Measurements from ENCODE around the gene STIP1. TPM values are rescaled to one million over a fixed set of nuclear protein-coding genes. Genes with fewer than 3 reads are reported as not detected.

STIP1 gene
- total and polyA plus RNA-seq, 2 of the 8 experiments (the other 6 are each of a cell fraction or from before 2014, with no cell fraction given), result 140 to 329 TPM

- no peak overlapping the region for H3K23ac ChIP-seq (ENCODE audit: insufficient read length)
- H3K9me3 ChIP-seq (ENCODE audit: insufficient read depth in 2 of 2, low read depth in 1 of 2, low read length in 1 of 2), result no peaks in the 10 kb centered on the region
- H3K4me3 ChIP-seq (ENCODE audit: extremely low read depth in 1 of 4, insufficient read depth in 2 of 4, low read depth in 3 of 4, low read length in 4 of 4), result no peak overlapping the region
- no peak overlapping the region for H2AFZ ChIP-seq (ENCODE audit: low read length)
- no peak overlapping the region for H3K56ac ChIP-seq (replicated peaks; ENCODE audit: insufficient read length, low read depth, low read length)
- H3K9ac ChIP-seq (replicated peaks in 1 of 4; ENCODE audit: extremely low read depth in 1 of 4, low read depth in 3 of 4, low read length in 3 of 4), result no peak overlapping the region
- H3K27me3 ChIP-seq (replicated peaks in 1 of 4; ENCODE audit: control insufficient read depth in 3 of 4, extremely low read depth in 1 of 4, insufficient read depth in 3 of 4, low read length in 3 of 4), result peaks cover 0 to 4% (median 0%) of the 10 kb centered on the region in 4 experiments; a peak in 3 of 7 replicates
- H3K36me3 ChIP-seq (ENCODE audit: control insufficient read depth in 2 of 4, insufficient read depth in 4 of 4, low read length in 3 of 4), result 0 out of 8 replicates have a peak, but pooled peaks cover 0 to 3% (median 0%) of the 10 kb centered on the region in 4 experiments
- no peak overlapping the region for H2BK15ac ChIP-seq (ENCODE audit: low read length)
- no peak overlapping the region for H3K14ac ChIP-seq (ENCODE audit: insufficient read length)
- peaks cover 2 to 12% (median 8%) of the 10 kb centered on the region in 4 experiments; a peak in 5 of 7 replicates for H3K4me1 ChIP-seq (replicated peaks in 1 of 4; ENCODE audit: control insufficient read depth in 3 of 4, insufficient read depth in 4 of 4, low read length in 3 of 4)
- WGBS, 2 experiments (ENCODE audit: extremely low coverage in 1 of 2, insufficient coverage in 1 of 2, insufficient read length in 1 of 2, insufficient replicate concordance in 2 of 2, low coverage in 1 of 2, low lambda C conversion rate in 2 of 2, missing lambda C conversion rate in 1 of 2), result 94% methylated on average over 17 of the region's 17 CpGs; no CpG with 5 or more reads in 1 of the 2 experiments
- no peak overlapping the region for H4K8ac ChIP-seq (ENCODE audit: extremely low read depth, insufficient read depth, low read length)
- no peak overlapping the region for H2BK12ac ChIP-seq (ENCODE audit: low read depth, low read length)
- DNase-seq (ENCODE audit: low read depth in 1 of 2, low spot score in 2 of 2), result no peak
- H3K23me2 ChIP-seq (ENCODE audit: low read depth, low read length), result no peaks in the 10 kb centered on the region
- no peak overlapping the region for H3K18ac ChIP-seq (ENCODE audit: extremely low read depth, low read length)
- H4K91ac ChIP-seq (replicated peaks; ENCODE audit: insufficient read length, low read length), result no peak overlapping the region
- H3K79me2 ChIP-seq (ENCODE audit: control insufficient read depth in 1 of 2, insufficient read depth in 2 of 2, low read length in 2 of 2), result no peaks in the 10 kb centered on the region; a peak in 1 of 4 replicates
- no peaks in the 10 kb centered on the region for H3K79me1 ChIP-seq (ENCODE audit: low read depth, low read length)
- no peak overlapping the region for H3K4ac ChIP-seq (replicated peaks; ENCODE audit: insufficient read length, low read depth, low read length)
- FAIRE-seq, result no peak
- ChIA-PET CTCF (ENCODE audit: partially characterized antibody) (interaction anchor here (1.0 to 1.3 kb wide), 2 partner anchors 9 to 27 kb away, joined by 3 read pairs; no protein-coding TSS in a partner anchor), POLR2A (ENCODE audit: partially characterized antibody) (no interaction called here)
- no peak overlapping the region for H3K27ac ChIP-seq (ENCODE audit: low read depth, low read length)
- H2AK5ac ChIP-seq (ENCODE audit: low read depth, low read length), result no peak overlapping the region
- H2BK120ac ChIP-seq (replicated peaks; ENCODE audit: low read depth, low read length), result no peak overlapping the region
- H4K5ac ChIP-seq (ENCODE audit: insufficient read length, low read depth, low read length), result no peak overlapping the region
- no peak overlapping the region for H2BK20ac ChIP-seq (ENCODE audit: low read length)
- peaks cover 8 to 19% of the 10 kb centered on the region in 2 experiments for H4K20me1 ChIP-seq (replicated peaks in 1 of 2; ENCODE audit: control insufficient read depth in 1 of 2, insufficient read depth in 2 of 2, low read length in 2 of 2)
- no peak overlapping the region for H3K4me2 ChIP-seq (ENCODE audit: insufficient read depth in 1 of 2, low read depth in 2 of 2, low read length in 2 of 2)
- no peak overlapping the region for H2BK5ac ChIP-seq (ENCODE audit: low read depth, low read length)
- no peak for TF ChIP-seq EP300 (IDR thresholded peaks at IDR 0.05; ENCODE audit: borderline replicate concordance in 1 of 2, low read depth in 2 of 2, low read length in 2 of 2)
- no peak for TF ChIP-seq FOSL1 (IDR thresholded peaks at IDR 0.05; ENCODE audit: insufficient read depth, low read depth, low read length)
- TF ChIP-seq E2F6 (IDR thresholded peaks at IDR 0.05), result no peak
- no peak for TF ChIP-seq ATF3 (IDR thresholded peaks at IDR 0.05; ENCODE audit: insufficient read depth, low read depth, low read length)
- TF ChIP-seq TAF7 (optimal IDR thresholded peaks at IDR 0.05; ENCODE audit: borderline replicate concordance, low read depth, low read length), result no peak
- TF ChIP-seq PHF8 (conservative IDR thresholded peaks at IDR 0.05; ENCODE audit: low read depth, low read length), result no peak
- TF ChIP-seq MAFK (IDR thresholded peaks at IDR 0.05; ENCODE audit: low read depth, low read length), result no peak
- no peak for TF ChIP-seq TBP (IDR thresholded peaks at IDR 0.05; ENCODE audit: low read depth, low read length)
- TF ChIP-seq SIRT6 (IDR thresholded peaks at IDR 0.05; ENCODE audit: low read length), result no peak
- TF ChIP-seq RBBP5 (IDR thresholded peaks at IDR 0.05; ENCODE audit: borderline replicate concordance, low read depth, low read length), result no peak
These were observed 28.2 kb upstream of the STIP1 start for GRCh38 chr11:64157631-64158394.

Data from H1 (cell line).